ENCODE measurements around the gene IL4. TPM values are rescaled to one million over a fixed set of nuclear protein-coding genes. Genes with fewer than 3 reads are reported as not detected.

Gene IL4
- total RNA-seq, 2 experiments from 2014 or later, result not detected

GRCh38 chr5:132718544-132719312 lies 44.9 kb downstream of the IL4 start:
- Histone ChIP-seq H3K4me3 (ENCODE audit: low read length) (no peak overlapping the region), H3K36me3 (ENCODE audit: insufficient read depth, low read length) (peaks cover 18% of the 10 kb centered on the region), H3K27ac (ENCODE audit: low read depth in 1 of 2, low read length in 2 of 2) (no peak overlapping the region), H3K27me3 (ENCODE audit: control insufficient read depth in 1 of 2, insufficient read depth in 2 of 2, low read length in 2 of 2) (no peaks in the 10 kb centered on the region), H3K9me3 (ENCODE audit: control insufficient read depth in 1 of 2, insufficient read depth in 1 of 2, low read length in 2 of 2) (no peaks in the 10 kb centered on the region), H3K4me1 (ENCODE audit: insufficient read depth, low read length) (no peaks in the 10 kb centered on the region)
- Mint-ChIP-seq H3K27ac (no peak overlapping the region), H3K4me1 (ENCODE audit: low read depth) (peaks cover 9% of the 10 kb centered on the region), H3K4me3 (no peak overlapping the region), H3K27me3 (no peaks in the 10 kb centered on the region), H3K9me3 (no peaks in the 10 kb centered on the region), H3K36me3 (ENCODE audit: low read depth) (peaks cover 55% of the 10 kb centered on the region)
- POLR2A ChIA-PET, result no interaction called here
- ATAC-seq (ENCODE audit: poor library complexity) (no peak), DNase-seq (no peak)
- CTCF ChIA-PET, result no interaction called here
- TF ChIP-seq, protein P1, sequence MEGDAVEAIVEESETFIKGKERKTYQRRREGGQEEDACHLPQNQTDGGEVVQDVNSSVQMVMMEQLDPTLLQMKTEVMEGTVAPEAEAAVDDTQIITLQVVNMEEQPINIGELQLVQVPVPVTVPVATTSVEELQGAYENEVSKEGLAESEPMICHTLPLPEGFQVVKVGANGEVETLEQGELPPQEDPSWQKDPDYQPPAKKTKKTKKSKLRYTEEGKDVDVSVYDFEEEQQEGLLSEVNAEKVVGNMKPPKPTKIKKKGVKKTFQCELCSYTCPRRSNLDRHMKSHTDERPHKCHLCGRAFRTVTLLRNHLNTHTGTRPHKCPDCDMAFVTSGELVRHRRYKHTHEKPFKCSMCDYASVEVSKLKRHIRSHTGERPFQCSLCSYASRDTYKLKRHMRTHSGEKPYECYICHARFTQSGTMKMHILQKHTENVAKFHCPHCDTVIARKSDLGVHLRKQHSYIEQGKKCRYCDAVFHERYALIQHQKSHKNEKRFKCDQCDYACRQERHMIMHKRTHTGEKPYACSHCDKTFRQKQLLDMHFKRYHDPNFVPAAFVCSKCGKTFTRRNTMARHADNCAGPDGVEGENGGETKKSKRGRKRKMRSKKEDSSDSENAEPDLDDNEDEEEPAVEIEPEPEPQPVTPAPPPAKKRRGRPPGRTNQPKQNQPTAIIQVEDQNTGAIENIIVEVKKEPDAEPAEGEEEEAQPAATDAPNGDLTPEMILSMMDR (IDR thresholded peaks at IDR 0.05), result no peak
- intact Hi-C loops (cut with DNase I, micrococcal nuclease), result loop anchor here in 1 of 2 experiments (5.0 kb wide), 1 partner anchor 331 kb away; no protein-coding TSS in a partner anchor

GRCh38 chr5:132725745-132726144 lies 52.0 kb downstream of the IL4 start:
- CTCF ChIA-PET, result interaction anchor here (0.7 to 1.4 kb wide), 2 partner anchors 21 to 94 kb away, joined by 3 to 6 read pairs; no protein-coding TSS in a partner anchor
- H3K36me3 Mint-ChIP-seq (ENCODE audit: low read depth), result peaks cover 63% of the 10 kb centered on the region
- Histone ChIP-seq H3K9me3 (ENCODE audit: control insufficient read depth in 1 of 2, insufficient read depth in 1 of 2, low read length in 2 of 2) (no peaks in the 10 kb centered on the region), H3K27ac (ENCODE audit: low read depth in 1 of 2, low read length in 2 of 2) (no peak overlapping the region), H3K4me3 (ENCODE audit: low read length) (no peak overlapping the region), H3K4me1 (ENCODE audit: insufficient read depth, low read length) (no peaks in the 10 kb centered on the region), H3K36me3 (ENCODE audit: insufficient read depth, low read length) (peaks cover 16% of the 10 kb centered on the region), H3K27me3 (ENCODE audit: control insufficient read depth in 1 of 2, insufficient read depth in 2 of 2, low read length in 2 of 2) (no peaks in the 10 kb centered on the region)
- ATAC-seq (ENCODE audit: poor library complexity) (no peak), DNase-seq (no peak)
- H3K4me1 Mint-ChIP-seq (ENCODE audit: low read depth), result no peaks in the 10 kb centered on the region
- no peaks in the 10 kb centered on the region for H3K9me3 Mint-ChIP-seq
- intact Hi-C loops (cut with DNase I, micrococcal nuclease), result no loop called here
- no peaks in the 10 kb centered on the region for H3K27me3 Mint-ChIP-seq
- POLR2A ChIA-PET, result no interaction called here
- no peak overlapping the region for H3K4me3 Mint-ChIP-seq
- TF ChIP-seq, protein P1 (IDR thresholded peaks at IDR 0.05), result no peak
- no peak overlapping the region for H3K27ac Mint-ChIP-seq

GRCh38 chr5:132729896-132730295 lies 56.1 kb downstream of the IL4 start:
- intact Hi-C loops (cut with DNase I, micrococcal nuclease), result no loop called here
- ChIA-PET CTCF (no interaction called here), POLR2A (no interaction called here)

More at GRCh38 chr5:132729896-132730295, 56.1 kb downstream of the IL4 start:
- Mint-ChIP-seq H3K4me1 (ENCODE audit: low read depth) (no peaks in the 10 kb centered on the region), H3K27ac (no peak overlapping the region), H3K27me3 (no peaks in the 10 kb centered on the region), H3K4me3 (no peak overlapping the region), H3K36me3 (ENCODE audit: low read depth) (peaks cover 59% of the 10 kb centered on the region), H3K9me3 (no peaks in the 10 kb centered on the region)
- Histone ChIP-seq H3K27ac (ENCODE audit: low read depth in 1 of 2, low read length in 2 of 2) (no peak overlapping the region), H3K9me3 (ENCODE audit: control insufficient read depth in 1 of 2, insufficient read depth in 1 of 2, low read length in 2 of 2) (no peaks in the 10 kb centered on the region), H3K27me3 (ENCODE audit: control insufficient read depth in 1 of 2, insufficient read depth in 2 of 2, low read length in 2 of 2) (no peaks in the 10 kb centered on the region), H3K36me3 (ENCODE audit: insufficient read depth, low read length) (peaks cover 14% of the 10 kb centered on the region), H3K4me1 (ENCODE audit: insufficient read depth, low read length) (no peaks in the 10 kb centered on the region), H3K4me3 (ENCODE audit: low read length) (no peak overlapping the region)
- ATAC-seq (ENCODE audit: poor library complexity) (no peak), DNase-seq (no peak)
- TF ChIP-seq, protein P1 (IDR thresholded peaks at IDR 0.05), result no peak

Other genes starting within 250 kb of the IL4 start
- 1,000 to 10,000 TPM; 1,212 to 1,234 TPM for gene IRF1, start 183.2 kb upstream of the IL4 start, total RNA-seq
- gene IL5, start 130.5 kb upstream of the IL4 start, total RNA-seq, result not detected
- 10 to 100 TPM; 12.7 to 13.4 TPM for gene RAD50, start 117.0 kb upstream of the IL4 start, total RNA-seq
- gene IL13, start 15.8 kb upstream of the IL4 start, total RNA-seq, result under 1 TPM in 1 of 2 experiments, not detected in 1; 0.17 TPM
- gene KIF3A, start 63.6 kb downstream of the IL4 start, total RNA-seq, result 10 to 100 TPM; 10.2 to 12.4 TPM
- 1 to 10 TPM; 7.2 to 8.8 TPM for gene CCNI2, start 73.4 kb downstream of the IL4 start, total RNA-seq
- 1 to 10 TPM; 4.4 to 5.3 TPM for gene SEPTIN8, start 103.2 kb downstream of the IL4 start, total RNA-seq
- not detected for gene SOWAHA, start 139.3 kb downstream of the IL4 start, total RNA-seq
- gene SHROOM1, start 156.7 kb downstream of the IL4 start, total RNA-seq, result under 1 TPM in 1 of 2 experiments, not detected in 1; 0.59 TPM
- gene GDF9, start 192.5 kb downstream of the IL4 start, total RNA-seq, result 1 to 10 TPM in 1 of 2 experiments, under 1 TPM in 1; 0.91 to 1.6 TPM
- 100 to 1,000 TPM; 119 to 132 TPM for gene UQCRQ, start 192.7 kb downstream of the IL4 start, total RNA-seq
- gene LEAP2, start 199.7 kb downstream of the IL4 start, total RNA-seq, result under 1 TPM; 0.30 to 0.31 TPM